NCI-H510A (cell line): Measurements from ENCODE around the gene OR2A14.
A peak's percentile ranks its signal among the peaks of the same experiment; 100 is the strongest.
"Not testable (repeated sequence)": the region's sequence is repeated elsewhere in the genome, so short reads cannot be mapped to it uniquely, and the experiment has no call there.

Source experiments
- DNase-seq: peaks from one replicate; lab custom pipeline; 2025; lab: John Stamatoyannopoulos, UW

Gene OR2A14, protein sequence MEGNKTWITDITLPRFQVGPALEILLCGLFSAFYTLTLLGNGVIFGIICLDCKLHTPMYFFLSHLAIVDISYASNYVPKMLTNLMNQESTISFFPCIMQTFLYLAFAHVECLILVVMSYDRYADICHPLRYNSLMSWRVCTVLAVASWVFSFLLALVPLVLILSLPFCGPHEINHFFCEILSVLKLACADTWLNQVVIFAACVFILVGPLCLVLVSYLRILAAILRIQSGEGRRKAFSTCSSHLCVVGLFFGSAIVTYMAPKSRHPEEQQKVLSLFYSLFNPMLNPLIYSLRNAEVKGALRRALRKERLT

GRCh38 chr7:144122876-144123275 is at the start of gene OR2A14:
Gene OR2A14 (plus strand): TSS chr7:144123176. CDS start chr7:144129113, 5,937 bp downstream.
- DNase-seq: no peak

DNA sequence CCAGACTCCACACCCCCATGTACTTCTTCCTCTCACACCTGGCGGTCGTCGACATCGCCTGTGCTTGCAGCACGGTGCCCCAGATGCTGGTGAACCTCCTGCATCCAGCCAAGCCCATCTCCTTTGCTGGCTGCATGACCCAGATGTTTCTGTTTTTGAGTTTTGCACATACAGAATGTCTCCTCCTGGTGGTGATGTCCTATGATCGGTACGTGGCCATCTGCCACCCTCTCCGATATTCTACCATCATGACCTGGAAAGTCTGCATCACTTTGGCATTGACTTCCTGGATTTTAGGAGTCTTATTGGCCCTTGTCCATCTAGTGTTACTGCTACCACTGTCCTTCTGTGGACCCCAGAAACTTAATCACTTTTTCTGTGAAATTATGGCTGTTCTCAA is 48.6 kb upstream of the OR2A14 start:
- no peak for DNase-seq

DNA sequence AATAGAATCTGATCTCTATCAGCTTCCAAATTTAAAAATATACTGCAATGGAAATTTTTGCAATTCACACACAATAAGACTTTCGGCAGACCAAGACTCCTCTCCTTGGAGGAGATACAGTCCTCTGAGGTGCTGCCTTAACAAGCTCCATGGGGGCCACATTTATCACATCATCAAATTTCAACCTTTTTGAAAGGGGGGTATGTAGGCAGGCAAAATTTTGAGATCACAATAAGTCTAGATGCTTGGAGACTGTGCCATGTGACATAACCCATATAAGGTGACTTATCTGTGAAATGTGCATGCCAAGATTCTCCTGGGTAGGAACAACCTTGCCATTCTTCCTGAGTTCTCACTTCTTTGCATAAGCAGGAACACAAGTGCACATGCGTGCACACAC is 37.0 kb upstream of the OR2A14 start, which contains the start of gene OR2A12:
Gene OR2A12, plus strand, starts transcription at position 301 of the 400 bp plus-strand sequence. CDS start 8,830 bp downstream, outside the sequence.
- no peak for DNase-seq

GRCh38 chr7:144086730-144087129 is 36.2 kb upstream of the OR2A14 start:
- no peak for DNase-seq

- DNase-seq: no peak
Measured at GRCh38 chr7:144087230-144087629, 35.7 kb upstream of the OR2A14 start.

GRCh38 chr7:144090667-144091066 is 32.3 kb upstream of the OR2A14 start:
- DNase-seq: no peak

- DNase-seq: no peak
Measured at GRCh38 chr7:144098776-144099175, 24.2 kb upstream of the OR2A14 start.

GRCh38 chr7:144100607-144101006 is 22.4 kb upstream of the OR2A14 start:
- DNase-seq: no peak

DNA sequence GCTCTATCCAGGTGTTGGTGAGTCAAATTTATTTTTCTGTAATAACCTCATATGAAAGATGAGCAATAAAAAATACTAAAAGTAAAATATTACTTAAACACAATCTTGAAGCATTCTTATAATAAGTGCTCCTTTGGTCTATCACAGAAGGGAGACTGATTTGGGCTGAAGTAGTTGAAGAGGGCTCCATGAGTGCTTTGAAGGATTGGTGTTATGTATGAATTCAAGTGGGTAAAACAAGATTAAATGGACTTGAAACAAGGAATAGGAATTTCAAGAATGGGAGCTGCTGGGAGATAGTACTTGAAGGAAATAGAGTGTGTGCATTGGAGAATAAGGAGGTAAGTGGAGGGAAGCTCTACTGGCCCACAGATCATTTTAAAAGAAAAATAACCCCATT is 20.9 kb upstream of the OR2A14 start:
- DNase-seq: no peak

DNA sequence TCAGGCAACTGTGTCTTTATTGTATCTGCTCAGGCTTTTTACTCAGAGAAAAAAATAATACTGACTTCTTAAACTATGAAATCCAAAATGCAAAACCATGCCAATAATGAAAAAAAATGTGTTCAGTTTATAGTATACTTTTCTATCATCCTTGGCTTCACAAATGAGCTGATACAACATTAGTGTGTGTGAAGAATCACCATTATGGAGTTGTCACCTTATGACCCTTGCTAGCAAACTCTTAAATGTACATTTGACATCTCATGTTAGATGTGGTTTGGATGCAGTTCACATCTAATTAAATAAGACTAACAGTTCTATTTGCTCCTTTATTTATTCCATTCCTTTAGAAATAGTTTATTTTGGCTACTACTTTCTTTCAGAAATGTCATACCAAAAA is 17.8 kb upstream of the OR2A14 start:
- no peak for DNase-seq

GRCh38 chr7:144109283-144109682 is 13.7 kb upstream of the OR2A14 start, which contains the start of gene OR2A2:
Gene OR2A2 (plus strand): TSS chr7:144109583. CDS start chr7:144109583, 0 bp downstream.
- no peak for DNase-seq

GRCh38 chr7:144110272-144110671 is 12.7 kb upstream of the OR2A14 start:
- DNase-seq: no peak

- no peak for DNase-seq
Measured at GRCh38 chr7:144113651-144114050, 9.3 kb upstream of the OR2A14 start.

DNA sequence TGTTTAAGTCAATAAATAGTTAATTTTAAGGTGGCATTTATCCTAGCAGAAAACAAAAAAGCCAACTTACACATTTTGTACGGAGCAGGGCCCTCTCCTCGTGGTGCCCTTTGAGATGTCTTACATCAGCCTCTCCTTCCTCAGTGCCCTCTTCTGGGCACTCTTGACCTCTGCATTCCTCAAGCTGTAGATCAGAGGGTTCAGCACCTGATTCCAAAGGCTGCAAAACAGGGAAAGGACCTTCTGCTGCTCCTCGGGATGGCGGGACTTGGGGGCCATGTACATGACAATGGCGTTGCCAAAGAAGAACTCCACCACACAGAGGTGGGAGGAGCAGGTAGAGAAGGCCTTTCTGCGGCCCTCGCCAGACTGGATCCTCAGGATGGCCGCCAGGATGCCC is 4.6 kb upstream of the OR2A14 start:
- no peak for DNase-seq

DNA sequence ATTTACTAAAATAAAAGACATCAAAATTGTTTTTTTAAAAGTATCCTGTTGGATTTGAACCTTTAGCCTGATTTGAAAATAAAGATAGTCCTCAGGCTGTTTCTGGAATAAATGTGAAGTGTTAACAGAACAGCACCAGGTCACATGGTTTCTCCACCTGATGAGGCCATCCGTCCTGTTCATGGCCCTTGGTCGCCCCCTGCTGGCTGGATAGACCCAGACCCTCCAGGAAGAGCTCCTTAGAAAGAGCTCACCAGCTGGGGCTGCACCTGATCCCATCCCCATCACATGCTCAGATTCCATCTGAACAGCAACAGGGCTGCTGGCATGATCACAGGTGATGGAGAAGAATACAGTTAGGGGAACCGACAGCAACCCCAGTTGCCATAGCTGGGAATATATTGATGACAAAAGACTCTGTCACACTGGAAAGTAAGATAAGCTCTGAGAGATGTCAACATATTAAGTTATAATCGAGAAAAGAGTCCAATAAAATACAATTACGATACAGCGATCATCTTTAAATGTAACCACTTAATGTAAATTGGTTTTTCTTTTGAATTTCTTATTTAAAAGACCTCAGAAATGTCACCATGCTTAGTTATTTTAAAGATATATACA is 4.8 kb downstream of the OR2A14 start:
- peak; percentile 43 for DNase-seq

- DNase-seq: not testable (repeated sequence)
Measured at GRCh38 chr7:144129601-144130000, 6.6 kb downstream of the OR2A14 start.

DNA sequence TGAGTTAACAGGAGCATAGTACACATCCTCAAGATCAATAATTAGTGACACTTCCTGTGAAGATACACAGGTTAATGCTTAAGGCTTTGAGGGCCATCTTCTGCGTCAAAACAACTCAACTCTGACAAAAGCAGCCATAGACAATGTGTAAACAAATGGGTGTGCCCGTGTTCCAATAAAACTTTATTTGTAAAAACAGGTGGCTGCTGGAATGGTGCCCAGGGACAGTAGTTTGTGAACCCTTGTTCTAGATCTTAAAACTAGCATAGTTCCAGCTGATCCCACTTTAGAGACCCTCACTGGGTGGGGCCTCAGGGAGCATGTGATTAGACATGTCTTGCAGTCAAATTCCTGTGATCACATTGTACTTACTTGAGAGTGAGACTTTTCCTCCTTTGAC is 7.8 kb downstream of the OR2A14 start:
- no peak for DNase-seq

- no peak for DNase-seq
Measured at GRCh38 chr7:144132262-144132661, 9.3 kb downstream of the OR2A14 start.

- DNase-seq: no peak
Measured at GRCh38 chr7:144133307-144133706, 10.3 kb downstream of the OR2A14 start.

GRCh38 chr7:144134116-144134515 is 11.1 kb downstream of the OR2A14 start:
- DNase-seq: no peak

DNA sequence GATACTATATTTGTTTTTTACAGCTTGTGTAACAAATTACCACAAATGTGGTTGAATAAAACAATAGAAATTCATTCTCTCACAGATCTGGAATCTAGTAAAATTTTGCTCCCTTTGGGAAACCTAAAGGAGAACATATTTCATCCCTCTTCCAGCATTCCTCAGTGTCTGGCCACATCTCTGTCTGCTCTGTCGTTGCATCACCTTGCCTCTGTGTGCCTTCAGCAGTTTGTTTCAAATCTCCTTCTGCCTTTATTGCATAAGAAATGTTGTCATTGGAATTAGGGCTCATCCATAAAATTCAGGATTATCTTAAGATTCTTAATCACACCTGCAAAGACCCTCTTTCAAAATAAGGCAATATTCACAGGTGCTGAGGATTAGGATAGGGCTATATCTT is 14.5 kb downstream of the OR2A14 start:
- no peak for DNase-seq

DNA sequence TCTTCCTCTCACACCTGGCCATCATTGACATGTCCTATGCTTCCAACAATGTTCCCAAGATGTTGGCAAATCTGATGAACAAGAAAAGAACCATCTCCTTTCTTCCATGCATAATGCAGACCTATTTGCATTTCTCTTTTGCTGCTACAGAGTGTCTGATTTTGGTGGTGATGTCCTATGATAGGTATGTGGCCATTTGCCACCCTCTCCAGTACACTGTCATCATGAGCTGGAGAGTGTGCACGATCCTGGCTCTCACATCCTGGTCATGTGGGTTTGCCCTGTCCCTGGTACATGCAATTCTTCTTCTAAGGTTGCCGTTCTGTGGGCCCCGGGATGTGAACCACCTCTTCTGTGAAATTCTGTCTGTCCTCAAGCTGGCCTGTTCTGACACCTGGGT is 19.2 kb downstream of the OR2A14 start:
- no peak for DNase-seq

DNA sequence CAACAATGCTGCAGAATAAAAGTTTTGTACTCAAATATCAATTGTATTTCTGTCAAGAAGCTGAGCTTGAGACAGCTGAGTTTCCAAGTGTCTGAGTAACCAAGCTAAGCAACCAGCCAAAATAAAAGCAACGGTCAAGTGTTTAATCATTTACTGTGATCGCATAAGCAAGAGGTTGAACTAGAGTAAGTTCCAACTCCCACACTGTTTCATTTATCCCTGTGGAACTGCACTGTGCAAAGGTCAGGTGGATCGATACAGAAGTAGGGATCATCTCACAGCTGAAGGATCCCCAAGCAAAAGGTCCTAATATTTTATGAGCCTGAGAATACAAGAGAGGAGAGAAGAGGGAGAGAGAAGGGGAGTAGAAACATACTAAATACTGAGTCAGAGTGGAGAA is 21.4 kb downstream of the OR2A14 start:
- DNase-seq: no peak
